Medulla oblongata (tissue), 1 donor: Measurements from ENCODE around the gene HLF.

ENCODE experiments used
- DNase-seq: peaks from one replicate; pipeline ENCODE4 v3.0.0-alpha.2; 2015; ENCODE audit errors: extremely low spot score

HLF gene

DNA sequence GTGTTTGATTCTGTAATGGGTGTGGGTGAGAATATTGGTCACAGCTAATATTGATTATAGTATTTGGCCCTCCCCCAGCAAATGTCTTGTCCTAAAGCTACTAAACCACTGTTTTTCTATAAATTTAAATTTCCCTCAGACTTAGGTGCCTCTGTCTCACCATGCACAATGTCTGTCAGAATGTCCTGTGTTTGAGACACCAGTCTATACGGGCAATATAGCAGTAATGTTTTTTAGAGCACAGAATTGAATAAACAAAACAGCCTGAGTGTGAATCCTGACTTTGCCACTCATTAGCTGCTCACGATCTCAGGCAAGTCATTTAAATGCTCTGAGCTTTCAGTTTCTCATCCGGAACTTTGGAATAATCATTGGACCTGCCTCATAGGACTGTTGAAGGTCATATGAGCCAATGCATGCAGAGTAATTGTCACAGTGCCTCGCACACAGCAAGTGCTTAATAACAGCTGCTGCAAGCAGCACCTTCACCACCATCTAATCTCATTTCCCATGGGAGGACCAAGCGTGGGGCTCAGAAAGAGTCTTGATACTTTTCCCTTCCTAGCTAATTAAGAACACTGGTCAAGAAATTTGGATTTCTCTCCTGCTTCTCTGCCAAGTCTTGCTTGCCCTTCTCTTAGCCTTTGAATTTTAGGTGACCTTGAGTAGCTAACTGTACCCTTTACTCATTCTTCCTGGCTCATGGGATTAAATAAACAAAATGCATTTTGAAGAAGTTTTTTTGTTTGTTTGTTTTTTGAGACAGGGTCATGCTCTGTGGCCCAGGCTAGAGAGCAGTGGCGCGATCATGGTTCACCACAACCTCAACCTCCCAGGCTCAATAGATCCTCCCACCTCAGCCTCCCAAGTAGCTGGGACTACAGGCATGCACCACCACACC lies 9.8 kb downstream of the HLF start:
- no peak for DNase-seq

DNA sequence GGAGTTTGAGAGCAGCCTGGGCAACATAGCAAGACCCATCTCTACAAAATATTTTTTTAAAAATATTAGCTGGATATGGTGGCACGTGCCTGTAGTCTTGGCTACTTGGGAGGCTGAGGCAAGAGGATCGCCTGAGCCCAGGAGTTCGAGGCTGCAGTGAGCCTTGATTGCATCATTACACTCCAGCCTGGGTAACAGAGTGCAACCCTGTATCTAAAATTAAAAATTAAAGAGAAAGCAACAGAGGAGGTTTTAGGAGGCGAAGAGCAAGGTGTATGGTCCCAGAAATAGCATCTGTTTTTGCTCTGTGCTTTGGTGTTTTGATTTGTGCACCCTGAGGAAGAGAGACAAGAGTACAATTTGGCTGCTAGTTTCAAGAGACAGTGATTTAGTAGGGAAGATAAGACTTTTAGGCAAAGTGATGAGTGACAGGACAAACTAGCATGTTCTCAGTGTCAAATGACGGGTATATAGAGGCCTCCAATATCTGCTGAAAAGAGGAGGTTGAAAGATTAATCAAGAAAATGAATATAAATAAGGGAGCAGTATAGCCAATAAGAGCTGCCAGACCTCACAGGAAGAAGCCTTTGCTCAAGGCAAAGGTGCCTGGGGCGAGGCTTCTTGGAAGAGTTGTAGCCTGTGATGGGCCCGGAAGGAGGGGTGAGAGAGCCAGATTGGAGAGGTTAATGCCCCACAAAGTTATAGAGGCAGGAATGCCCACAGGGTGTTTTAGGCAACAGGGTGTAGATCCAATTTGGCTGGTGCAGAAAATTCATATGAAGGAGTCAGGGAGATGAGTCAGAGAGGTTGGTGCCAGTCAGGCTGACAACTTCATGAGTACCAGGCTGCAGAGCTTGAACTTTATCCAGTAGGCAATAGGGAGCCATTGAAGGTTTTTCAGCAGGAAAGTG lies 11.4 kb downstream of the HLF start:
- DNase-seq: no peak

DNA sequence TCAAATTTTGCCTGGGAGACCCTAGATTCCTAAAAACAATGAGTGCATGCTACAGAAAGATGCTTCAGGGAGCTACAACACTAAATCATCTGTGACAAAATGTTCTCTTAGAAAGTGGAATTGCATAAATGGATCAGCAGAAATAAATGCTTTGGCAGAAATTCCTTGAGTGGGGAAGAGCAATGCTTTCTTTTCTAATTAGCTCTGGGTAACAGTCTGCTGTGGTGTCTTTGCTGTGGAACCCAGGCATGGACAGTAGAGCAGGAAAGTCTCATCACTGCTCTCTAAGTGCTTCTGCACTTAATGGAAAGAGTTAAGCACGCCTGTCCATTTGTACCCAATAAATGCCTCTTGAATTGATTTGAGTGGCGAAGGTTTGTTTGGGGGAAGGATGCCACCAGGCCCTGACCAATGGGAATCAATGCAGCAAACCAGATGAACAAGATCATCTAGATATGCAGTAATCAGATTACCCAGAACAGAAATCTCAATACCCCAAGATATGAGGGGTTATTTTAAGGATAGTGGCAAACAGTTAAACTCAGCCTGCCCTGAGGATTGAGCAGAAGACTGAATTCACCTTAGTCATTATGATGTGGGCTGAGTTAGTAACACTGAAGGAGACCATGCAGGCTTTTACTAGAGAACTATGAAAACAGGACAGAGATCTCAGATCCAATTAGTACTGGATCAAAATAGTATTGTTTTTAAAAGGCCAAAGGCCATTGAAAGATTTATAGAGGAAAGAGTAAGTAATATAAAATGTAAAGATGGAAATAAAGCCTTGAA lies 13.6 kb downstream of the HLF start:
- no peak for DNase-seq

DNA sequence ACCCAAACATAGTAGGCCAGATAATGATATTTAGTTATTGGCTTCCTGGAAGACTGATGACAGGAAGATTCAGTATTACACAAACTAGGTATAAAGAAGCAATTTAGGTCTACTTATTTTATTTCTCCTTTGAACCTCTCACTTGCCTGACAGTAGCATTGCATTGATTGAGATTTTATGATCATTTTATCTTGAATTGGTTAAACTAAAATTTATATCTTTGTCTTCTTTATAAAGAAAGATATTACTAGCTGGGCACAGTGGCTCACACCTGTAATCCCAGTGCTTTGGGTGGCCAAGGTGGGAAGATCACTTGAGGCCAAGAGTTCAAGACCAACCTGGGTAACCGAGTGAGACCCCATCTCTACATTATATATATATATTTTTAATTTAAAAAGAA lies 14.4 kb downstream of the HLF start:
- DNase-seq: no peak

DNA sequence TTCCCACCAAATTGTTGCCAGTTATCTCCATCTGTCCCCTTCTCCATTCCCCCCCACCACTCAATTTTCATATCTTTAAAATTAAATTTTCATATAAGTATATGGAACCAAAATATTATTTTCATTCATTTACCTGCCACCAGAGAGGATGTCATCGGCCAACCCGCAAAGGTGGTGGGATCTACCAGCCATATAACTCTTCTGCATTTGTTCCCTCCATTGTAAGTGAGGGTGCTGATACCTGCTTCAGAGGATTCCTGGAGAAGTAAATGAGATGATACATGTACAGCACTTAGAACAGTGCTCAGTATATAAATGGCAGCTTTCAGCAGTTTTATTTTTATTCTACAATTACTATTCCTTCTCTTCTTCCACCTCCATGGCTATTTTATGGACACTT lies 15.0 kb downstream of the HLF start:
- no peak for DNase-seq

DNA sequence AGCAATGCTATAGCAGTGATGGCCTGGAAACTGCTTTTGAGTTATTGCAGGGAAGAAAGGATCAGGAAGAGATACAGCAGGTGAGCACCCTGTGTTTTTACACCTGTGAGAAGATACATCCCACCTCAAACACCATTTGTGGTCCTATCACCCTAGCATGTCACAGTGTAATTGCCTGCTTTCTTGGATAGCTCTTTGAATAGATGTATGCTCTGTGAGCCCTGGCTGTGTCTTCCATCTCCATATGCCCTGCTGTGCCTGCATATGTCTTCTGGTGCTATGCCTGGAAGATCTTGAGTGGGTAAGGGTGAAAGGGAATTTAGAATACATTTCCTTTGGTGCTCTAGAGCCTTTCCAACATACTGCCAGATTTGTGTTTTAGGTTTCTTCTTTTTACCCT lies 15.5 kb downstream of the HLF start:
- no peak for DNase-seq

DNA sequence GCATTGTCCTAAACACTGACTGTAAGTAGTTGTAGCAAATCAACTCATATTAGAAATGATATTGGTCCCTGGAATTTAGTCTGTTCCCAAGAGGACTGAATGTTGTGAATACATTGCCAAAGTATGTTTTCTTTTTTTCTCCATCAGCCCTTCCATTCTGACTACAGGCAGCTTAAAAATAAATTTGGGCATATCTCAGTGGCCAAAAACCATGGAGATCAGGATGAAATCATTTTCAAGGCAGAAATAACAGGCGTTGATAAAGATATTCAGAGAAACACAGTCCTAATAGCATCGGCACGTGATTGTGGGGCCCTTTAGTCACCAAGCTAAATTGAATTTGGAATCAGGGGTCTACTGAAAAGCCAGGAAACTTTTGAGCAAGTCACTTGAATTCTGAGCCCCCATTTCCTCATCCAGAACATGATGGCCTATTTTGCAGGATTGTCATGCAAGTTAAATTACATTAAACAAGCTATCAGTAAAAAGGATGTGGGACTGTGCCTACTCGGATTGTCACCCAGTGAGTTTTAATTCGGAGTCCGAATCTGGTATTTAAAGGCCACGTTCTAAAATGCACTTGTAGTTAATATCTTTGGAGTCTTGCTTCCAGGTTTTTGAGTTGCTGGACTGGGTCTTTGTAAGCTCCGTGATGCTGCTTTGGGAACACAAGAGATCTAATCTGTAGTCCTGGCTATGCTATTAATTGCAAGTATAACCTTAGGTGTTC lies 17.1 kb downstream of the HLF start:
- no peak for DNase-seq

DNA sequence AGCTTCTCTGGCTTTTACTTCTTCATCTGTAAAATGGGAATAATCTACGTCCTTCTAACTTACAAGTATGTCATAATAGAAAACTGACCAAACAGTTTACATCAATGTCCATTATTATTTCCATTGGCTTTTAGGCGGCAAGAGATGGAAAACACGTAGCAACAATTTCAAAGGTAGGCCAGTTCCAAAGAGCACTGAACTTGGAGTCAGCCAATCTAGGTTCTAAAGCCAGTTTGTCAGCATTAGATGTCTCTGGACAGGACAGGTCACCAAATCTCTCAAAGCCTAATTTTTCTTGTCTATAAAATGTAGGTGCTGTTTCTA lies 17.6 kb downstream of the HLF start:
- no peak for DNase-seq

DNA sequence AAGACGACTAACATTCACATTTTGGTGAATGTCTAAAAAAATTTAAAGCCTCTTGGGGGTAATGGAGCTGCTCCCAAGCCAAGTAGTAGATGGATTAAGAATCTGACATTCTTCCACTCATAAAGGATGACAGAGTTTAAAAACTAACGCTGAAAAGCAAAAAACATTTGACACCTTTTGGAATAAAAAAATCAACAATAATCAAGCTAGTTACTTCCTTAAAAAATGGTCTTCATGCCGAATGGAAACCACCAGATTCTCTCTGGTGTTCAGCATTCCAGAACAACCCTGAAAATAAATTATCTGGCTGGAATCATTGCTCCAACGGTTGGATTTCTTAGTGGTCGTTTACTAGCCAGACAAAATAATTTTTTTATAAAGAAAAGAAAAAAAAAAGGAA lies 18.0 kb downstream of the HLF start:
- no peak for DNase-seq

DNA sequence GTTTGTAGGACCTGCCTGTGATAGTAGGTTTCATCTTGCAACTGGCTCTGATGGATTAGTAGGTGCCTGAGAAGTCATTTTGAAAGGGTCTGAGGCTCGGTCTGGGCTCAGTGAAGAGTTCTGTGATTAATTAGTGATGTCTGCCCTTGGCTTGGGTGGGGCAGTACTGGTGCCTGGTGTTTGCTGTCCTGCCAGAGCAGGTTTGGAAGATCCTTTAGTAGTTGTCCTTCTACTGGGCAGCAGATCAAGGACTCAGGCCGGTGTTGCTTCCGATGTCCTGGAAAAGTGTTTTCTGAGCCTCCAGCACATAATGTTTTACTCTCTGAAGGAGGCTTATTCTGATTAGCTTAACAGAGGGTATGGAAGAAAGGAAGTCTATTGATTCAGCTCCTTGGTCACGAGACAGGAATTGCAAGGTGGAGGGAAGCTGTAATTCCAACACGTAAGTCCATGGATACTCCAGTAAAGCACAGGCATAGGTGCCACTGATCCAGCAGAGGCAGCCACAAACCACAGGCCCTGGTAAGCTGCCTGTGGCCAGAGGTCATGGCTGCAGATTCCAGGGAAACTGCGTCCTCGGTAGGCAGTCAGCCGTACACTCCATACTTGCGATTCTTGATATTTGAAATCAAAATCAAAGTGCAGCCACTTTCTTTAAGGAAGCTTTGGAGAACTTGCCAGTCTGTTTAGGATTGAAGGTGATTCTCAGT lies 18.7 kb downstream of the HLF start:
- DNase-seq: no peak

DNA sequence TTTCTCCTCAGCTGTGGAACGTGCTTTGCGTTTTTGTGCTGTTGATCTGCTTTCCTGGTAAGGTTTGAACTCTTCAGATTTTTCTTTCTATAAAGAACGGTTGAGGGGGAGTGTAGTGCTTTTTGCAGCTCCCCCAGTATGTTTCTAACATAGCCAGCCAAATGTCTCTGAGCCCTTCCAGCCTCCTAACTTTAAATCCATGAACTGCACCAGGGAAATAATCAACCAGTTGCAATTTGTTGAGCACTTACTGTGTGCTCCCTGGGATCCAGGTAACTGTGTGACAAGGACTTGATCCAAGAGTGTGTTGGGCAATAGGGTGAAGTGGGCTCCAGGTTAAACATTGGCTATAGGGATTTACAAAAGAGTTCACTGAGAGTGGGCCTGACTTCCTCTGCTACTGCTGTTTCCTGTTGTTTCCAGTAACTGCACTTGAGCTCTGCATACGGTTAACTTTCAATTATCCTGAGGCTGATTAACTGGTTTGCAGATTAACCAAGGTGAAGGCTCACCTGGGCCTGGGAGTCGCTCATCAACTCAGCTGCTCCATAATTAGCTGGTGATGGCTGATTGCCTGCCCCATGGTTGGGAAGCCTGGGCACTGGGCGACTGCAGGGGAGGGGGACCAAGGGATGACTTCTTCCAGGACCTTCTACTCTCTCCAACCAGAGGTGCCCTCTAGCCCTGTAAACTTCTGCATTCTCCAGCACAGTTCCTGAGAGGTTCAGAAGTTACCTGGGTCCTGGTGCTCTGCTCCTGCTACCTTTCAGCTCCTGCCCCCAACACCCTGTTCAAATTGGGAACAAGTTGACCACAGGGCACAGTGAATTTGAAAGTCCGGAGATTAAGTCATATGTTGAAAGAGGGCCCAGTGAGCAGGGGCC lies 19.5 kb downstream of the HLF start:
- DNase-seq: no peak

DNA sequence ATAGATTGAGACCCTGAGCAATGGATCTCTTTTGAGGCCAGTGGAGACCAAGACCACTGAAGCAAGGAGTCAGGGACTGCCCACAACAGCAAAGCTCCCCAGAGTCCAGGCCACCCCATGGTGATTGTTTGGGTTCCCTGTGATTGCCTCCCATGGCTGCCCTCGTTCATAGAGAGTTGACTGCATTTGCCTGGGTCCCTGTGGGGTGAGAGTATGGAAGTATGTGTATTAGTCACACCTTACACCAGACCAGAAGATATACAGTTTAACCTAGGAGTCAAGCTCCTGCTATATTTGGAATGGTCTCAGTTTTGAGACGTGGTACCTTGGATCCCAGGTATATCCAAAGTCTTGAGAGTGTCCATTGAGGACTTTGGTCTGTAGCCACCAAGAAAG lies 20.2 kb downstream of the HLF start:
- DNase-seq: no peak

DNA sequence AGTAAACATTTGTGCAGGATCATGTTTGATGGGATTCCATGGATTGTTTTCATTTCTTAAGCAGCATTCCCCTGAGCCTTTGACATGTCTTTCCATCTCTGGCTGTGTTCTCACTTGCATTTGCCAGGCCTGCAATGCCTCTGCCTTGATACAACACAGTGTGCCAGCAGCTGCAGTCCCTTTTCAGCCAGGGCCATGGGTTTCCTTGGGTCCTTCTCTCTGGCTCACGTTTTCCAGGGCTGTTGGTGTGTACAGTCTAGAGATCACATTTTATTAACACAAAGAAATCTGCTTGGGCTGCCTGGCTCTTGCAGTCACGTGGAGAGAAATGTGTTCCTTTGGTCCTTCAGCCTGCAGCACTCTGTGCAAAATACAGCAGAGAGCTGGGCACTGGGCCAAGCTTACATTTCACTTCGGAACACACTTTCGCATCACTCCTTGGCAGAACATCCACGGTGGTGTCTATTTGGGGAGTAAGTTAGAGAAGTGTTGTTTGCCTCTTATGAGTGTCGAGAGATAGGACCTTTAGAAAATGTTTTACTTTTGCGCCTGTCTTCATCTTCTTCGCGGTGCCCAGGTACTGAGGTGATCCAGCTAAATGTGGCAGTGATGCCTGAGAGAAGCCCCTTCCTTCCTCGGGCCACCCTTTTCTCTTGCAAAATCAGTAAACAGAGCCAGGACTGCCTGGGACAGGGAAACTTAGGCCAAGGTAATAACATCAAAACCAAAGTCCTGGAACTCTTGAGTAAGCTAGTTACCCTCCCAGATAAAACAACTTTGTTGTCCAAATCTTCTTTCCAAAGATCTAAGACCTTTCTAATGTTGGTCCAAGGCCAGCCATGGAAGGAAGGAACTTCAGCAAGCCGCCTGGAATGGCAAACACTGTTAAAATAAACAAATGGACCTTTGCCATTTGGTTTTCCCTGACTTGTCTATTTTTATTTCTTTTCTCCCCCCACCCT lies 20.9 kb downstream of the HLF start:
- peak; percentile 55 for DNase-seq

DNA sequence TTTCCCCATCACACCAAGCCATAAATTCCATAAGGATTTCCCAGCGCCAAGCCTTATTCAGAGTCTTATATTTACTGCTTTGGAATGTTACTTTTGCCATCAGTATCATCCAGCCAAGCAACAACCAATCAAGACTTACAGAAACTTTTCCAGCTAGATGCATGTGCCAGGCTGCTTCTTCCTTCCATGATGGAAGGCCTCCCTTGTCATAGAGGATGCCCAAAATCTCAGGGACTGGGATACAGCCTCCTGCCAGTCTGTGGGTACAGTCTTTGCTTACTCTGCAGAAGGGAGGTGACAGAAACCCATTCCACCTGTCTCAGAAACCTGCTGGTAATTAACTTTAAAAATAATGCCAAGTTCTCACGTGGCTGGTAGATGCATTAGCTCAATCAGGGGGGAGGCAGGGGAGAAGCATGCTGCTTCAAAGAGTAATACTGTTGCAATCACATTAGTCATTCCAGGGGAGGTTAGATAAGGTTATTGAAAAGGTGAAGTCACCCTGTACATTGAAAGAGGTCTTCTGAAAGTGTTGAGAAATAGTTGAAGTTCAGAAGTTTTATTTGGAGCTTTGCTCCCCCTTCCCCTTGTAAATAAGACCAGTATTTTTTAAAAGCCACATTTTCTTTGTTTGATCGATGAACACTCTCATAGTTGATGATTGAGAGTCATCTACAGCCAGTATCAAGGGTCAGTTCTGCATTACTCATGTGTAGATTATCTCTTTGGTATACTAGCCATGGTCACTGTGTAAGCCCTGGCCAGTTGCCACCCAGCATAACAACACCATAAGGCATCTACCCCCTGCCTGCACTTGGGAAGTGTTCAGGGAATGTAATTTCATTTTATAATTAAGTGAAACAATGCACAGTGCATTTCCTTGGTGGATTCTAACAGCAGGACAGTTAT lies 22.2 kb downstream of the HLF start:
- DNase-seq: no peak

DNA sequence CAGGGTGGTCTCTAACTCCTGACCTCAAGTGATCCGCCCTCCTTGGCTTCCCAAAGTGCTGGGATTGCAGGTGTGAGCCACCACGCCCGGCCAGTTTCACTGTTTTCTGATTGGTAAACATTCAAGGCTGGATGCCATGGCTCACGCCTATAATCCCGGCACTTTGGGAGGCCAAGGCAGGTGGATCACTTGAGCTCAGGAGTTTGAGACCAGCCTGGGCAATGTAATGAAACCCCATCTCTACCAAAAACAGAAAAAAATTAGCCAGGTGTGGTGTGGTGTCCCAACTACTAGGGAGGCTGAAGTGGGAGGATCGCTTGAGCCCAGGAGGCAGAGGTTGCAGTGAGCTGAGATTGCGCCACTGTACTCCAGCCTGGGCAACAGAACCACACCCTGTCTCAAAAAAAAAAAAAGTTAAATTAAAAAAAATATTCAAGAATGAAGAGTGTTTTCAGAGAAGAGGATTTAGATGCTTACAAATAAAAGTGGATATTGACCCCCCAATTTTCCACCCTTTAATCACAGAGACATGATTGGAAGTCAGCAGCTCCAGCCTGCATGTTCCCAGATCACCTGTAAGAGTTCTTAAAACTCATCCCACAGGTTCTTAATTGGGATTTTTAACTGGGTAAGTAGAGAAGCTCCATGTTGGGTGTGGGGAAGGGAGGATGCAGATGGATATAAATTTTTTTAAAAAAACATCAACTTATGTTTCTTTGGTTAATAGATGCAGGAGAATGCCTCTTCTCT lies 23.8 kb downstream of the HLF start:
- DNase-seq: no peak

DNA sequence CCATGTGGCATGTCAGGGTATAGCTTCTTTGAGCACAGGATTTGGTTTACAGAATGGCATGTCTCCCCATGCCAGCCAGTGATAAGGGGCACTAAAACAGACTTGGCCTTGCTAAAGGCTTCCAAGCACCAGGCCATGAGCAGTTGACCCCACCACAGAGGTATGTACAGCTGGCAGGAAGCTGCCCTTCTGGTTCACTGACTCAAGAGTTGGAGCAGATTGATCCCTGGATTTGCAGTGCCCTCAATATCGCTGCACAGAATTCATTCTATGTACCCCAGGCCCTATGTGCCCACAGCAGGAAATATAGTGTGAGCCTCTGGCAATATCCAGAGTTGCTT lies 24.3 kb downstream of the HLF start:
- no peak for DNase-seq

DNA sequence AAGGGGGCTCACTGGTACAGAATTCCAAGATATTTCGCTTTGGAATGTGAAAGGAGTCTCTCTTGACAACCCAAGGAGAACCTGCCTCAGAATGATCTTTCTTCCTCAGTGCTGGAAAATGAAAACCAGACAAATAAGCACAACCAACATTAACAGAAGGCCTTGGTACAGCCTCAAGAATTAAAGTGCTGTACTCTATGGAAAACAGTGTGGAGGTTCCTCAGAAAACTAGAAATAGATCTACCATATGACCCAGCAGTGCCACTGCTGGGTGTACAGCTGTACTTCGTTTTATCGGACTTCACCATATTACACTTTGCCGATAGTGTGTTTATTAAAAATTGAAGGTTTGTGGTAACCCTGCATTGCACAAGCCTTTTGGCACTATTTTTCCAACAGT lies 25.2 kb downstream of the HLF start:
- DNase-seq: no peak
